GM19023 (cell line): ENCODE measurements around the gene ASB10.

Source experiments
- ATAC-seq: cut with Tn5 transposase; IDR thresholded peaks from one replicate; pipeline ENCODE4 v1.9.1; 2021; ENCODE audit warnings: mild to moderate bottlenecking, moderate library complexity; ENCODE audit not compliant: unreplicated experiment

Gene ASB10

GRCh38 chr7:151168003-151168786 is 18.9 kb downstream of the ASB10 start:
- ATAC-seq = no peak

DNA sequence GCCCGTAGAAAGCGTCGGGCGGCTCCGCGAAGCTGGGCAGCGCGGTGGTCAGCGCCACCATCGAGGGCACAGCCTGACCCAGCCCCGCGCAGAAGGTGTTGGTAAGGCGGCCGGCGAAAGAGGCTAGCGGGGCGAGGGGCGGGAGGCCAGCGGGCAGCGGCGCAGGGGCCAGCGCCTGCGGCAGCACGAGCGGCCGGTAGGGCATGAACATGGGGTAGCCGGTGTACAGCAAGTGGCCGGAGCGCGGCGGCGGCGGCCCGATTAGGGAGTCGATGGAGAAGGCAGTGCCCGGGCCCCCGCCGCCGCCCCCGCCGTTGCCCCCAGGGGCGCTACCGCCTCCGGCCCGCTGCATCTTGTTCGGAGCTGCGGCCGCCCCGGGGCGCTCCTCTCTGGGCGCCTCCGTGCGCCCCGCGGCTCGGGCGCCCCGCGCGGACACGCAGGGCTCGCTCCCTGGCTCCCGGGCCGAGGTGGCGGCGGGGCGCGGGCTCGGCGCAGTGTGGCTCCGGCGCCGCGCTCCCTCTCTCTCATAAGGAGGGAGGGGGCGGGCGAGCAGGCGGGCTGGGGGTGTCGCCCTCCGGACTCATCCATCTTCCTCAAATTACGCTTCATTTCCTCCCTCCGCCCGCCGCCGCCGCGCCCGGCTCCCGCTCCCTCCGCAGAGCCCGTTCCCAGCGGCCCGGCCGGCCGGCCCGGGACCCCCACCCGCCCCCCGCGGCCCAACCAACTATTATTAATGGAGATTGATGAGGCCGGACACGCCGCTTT is 19.7 kb downstream of the ASB10 start, which contains the start of gene GBX1:
Gene GBX1 (minus strand): TSS at position 498 of the 765 bp plus-strand sequence. CDS start 146 bp downstream, at position 352.
- no peak for ATAC-seq

- no peak for ATAC-seq
Measured at GRCh38 chr7:151166629-151167196, 20.3 kb downstream of the ASB10 start.

- ATAC-seq = no peak
Measured at GRCh38 chr7:151161757-151162156, 25.3 kb downstream of the ASB10 start.

- no peak for ATAC-seq
Measured at GRCh38 chr7:151157645-151158329, 29.3 kb downstream of the ASB10 start.

DNA sequence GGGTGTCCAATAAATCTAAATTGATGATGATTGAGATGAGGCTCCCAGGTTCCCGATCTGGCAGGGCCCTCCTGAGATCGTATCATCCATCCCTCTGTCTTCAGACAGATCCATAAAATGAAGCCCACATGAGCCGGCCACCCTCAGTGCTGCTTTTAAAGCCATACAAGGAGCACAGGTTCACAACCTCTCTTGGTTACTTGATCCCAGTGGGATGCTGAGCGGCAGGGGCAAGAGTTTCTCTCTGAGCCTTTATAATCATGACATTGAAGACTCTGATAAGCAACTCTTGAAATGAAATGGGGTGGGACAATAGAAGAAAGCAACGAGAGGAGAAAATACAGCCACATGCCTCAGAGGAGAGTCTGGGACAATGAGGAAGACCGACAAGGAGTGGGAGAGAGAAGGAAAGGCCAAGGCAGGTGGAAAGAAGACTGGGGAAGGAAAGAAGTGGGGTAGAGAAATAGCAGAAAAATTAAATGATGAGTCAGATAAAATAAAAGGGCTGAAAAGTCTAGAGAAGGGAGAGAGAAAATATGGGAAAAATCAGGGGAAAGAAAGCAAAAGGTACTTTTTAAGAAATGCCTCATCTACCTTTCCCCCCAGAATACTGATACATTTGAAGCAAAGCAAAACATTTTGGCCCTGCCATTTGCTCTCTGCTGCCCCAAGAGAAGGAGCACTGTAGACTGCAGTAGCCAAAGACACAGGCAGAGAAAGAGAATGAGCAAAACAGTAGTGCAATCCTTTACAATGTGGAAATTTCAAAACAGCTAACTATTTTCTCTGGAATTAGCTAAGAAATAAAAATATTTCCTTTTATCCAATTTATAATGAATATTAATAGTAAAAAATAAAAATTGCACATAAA is 34.2 kb downstream of the ASB10 start:
- no peak for ATAC-seq

GRCh38 chr7:151150388-151150787 is 36.7 kb downstream of the ASB10 start:
- ATAC-seq = no peak

DNA sequence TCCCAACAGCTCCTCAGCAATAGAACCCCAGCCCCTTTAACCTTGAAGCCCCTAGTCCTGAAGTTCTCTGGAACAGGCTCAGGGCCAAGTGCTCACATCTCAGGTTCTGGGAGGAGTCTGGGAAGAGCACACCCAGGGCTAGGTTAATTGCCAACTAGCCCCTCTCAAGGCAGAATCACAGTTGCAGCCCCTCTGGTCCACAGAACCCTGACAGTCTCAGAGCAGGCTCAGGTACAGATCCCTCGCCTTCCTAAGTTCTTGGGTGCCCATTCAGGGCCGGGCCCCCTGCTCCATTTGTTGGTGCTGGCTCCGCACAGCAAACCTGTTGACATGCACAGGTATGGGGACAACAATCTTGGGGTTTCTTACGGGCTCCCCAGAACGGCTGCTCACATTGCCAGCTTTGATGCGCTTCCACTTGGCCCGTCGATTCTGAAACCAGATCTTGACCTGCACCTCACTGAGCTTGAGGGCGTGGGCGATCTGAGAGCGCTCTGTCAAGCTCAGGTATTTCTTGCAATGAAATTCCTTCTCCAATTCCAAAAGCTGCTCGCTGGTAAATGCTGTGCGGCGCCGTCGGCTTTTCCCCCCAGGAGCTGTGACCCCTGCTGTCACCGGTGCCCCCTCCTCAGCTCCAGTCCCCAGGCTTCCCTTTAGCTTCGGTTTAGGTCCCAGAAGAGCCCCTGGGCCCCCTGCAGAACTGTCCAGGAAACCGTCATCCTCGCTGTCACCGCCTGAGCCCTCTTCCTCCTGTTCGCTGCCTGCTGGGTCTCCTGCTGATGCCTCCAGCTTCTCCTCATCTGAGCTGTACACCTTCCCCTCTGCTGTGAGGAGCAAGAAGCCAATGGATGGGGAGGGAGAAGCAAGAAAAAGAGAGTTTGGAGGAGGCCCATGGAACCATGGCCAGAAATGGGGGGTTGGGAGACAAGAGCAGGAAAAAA is 38.5 kb downstream of the ASB10 start:
- no peak for ATAC-seq

- no peak for ATAC-seq
Measured at GRCh38 chr7:151146761-151147160, 40.3 kb downstream of the ASB10 start.

DNA sequence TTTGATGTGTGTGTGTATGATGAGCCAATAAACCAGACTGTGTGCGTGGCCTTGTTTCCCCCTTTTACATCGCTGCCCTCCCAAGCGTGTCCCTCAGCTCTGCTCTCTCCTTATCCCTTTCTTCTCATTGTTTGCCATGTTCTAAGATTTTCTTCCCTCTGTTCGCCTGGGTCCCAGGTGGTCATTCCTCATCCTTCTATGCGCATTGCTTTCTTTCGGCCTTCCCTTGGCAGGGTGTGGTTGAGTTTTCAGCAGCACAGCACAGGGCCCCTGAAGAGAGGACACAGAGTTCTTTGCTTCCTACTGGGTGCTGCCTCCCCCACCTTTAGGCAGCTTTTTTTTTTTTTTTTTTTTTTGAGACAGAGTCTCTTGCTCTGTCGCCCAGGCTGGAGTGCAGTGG is 42.7 kb downstream of the ASB10 start:
- no peak for ATAC-seq

DNA sequence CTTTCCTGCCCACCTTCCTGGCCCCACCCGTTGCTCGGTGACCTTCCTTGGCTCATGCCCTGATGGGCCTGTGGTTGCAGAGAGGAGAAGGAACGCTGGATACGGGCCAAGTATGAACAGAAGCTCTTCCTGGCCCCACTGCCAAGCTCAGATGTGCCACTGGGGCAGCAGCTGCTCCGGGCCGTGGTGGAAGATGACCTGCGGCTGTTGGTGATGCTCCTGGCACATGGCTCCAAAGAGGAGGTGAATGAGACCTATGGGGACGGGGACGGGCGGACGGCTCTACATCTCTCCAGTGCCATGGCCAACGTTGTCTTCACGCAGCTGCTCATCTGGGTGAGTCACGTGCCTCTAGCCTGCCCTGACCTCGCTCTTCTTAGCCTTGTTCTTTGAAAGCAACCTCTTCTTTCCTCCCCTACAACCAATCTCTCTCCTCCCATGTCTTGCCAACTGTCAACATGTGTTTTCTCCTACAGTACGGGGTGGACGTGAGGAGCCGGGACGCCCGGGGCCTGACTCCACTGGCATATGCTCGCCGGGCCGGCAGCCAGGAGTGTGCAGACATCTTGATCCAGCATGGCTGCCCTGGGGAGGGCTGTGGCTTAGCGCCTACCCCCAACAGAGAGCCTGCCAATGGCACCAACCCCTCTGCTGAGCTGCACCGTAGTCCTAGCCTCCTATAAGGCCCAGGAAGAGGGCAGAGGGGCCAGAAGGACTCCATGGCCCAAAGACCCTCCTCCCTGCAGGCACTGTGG is 43.6 kb downstream of the ASB10 start:
- ATAC-seq = no peak

DNA sequence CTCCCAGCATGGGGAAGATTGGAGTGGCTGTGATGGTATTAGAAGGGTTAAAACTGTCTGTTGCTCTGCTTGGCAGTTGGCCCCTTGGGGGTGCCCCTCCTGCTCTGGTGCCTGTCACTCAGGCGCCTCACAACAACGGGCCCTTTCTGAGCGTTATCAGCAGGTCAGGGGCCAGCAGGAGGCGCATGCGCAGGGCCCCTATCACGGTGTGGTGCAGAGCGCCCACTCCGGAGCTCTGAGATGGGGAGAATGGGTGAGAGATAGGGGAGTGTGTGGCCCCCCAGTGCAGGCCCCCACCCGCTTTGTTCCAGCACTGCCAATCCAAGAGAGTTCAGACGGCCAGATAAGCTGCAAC is 44.4 kb downstream of the ASB10 start:
- ATAC-seq = no peak

GRCh38 chr7:151141855-151142685 is 45.0 kb downstream of the ASB10 start:
- ATAC-seq = no peak

GRCh38 chr7:151141311-151141854 is 45.7 kb downstream of the ASB10 start:
- no peak for ATAC-seq

GRCh38 chr7:151140826-151141225 is 46.2 kb downstream of the ASB10 start:
- ATAC-seq = no peak

DNA sequence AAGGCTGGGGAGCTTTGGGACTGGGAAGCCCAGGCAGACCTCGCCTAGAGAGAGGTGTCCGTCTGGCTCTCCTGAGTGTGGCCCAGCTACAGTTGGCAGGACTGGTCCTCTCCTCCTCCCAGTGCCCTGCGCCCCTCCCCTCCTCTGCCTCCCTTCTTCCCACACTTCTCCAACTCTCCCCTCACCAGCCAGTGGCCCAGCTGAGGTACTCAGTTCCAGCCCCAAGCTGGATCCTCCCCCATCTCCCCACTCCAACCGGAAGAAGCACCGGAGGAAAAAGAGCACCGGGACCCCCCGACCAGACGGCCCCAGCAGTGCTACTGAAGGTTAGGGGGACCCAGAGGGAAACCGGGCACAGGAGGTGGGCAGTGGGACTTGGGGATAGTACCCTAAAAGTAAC is 47.3 kb downstream of the ASB10 start:
- no peak for ATAC-seq

DNA sequence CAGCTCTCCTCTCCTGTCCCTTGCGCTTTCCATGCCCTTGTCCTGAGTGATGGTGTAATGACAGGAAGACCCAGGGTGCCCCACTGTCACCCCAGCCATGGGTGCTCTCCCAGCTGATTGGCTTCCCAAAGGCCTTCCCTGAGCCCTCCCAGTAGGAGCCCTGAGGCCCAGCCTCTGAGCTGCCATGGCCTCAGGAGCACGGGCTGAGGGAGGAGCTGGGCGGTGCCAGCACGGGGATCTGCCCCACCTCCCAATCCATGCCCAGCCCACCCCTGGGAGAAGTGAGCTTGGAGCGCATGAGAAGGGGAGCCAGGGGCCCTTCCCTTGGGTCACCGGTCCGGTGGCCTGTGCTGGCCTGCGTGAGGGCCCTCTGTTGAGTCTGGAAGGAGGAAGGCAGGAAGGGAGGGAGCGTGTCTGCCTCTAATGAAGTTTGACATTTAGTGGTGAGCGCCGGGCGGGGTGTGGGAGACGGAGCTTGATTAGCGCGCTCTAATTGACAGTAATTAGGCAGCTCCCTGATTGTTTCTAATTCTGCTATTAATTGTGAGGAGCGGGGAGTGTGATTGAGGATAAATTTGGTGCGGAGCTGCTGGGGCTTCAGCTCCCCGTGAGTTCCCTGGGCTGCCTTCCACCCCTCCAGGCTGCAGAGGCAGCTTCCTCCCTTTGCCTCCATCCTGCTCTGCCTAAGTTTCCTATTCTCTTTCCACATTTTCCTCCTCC is 47.8 kb downstream of the ASB10 start:
- no peak for ATAC-seq
